HCT116 (cell line): ENCODE results near the gene CIT.
"Not testable (repeated sequence)": the region's sequence is repeated elsewhere in the genome, so short reads cannot be mapped to it uniquely, and the experiment has no call there.

ENCODE experiments used
- CTCF ChIP-seq, 3 experiments: fragments of 200-600 bp in 1 of 3; sonication (generic) in 1 of 3; IDR thresholded peaks in 2 of 3; conservative IDR thresholded peaks in 1 of 3; 2 replicates each; pipeline ENCODE4 v1.5.1; 2012 to 2017; ENCODE audit warnings: low read depth in 2 of 3, low read length in 2 of 3, antibody characterized with exemption in 1 of 3, borderline replicate concordance in 1 of 3, control low read depth in 1 of 3, mild to moderate bottlenecking in 1 of 3, mixed read lengths in 1 of 3, mixed run types in 1 of 3, moderate library complexity in 1 of 3; ENCODE audit not compliant: insufficient read depth in 1 of 3
- POLR2AphosphoS5 ChIP-seq: IDR thresholded peaks from 2 replicates; pipeline ENCODE4 v1.6.1; 2011; ENCODE audit warnings: mild to moderate bottlenecking, low read depth, low read length, moderate library complexity
- RAD21 ChIP-seq: IDR thresholded peaks from 2 replicates; pipeline ENCODE4 v1.6.1; 2012; ENCODE audit warnings: low read depth, mild to moderate bottlenecking
- YY1 ChIP-seq: IDR thresholded peaks from 2 replicates; pipeline ENCODE4 v1.6.1; 2011; ENCODE audit warnings: low read length, low read depth, moderate library complexity, mild to moderate bottlenecking; ENCODE audit not compliant: insufficient replicate concordance; ENCODE audit errors: extremely low read depth
- TF ChIP-seq, protein P1 (sequence below): IDR thresholded peaks from 2 replicates; pipeline ENCODE4 v1.6.1; 2012; ENCODE audit warnings: low read depth

- not testable (repeated sequence) for TF ChIP-seq CTCF (IDR thresholded peaks at IDR 0.05 in 2 of 3, conservative IDR thresholded peaks at IDR 0.05 in 1 of 3; ENCODE audit: borderline replicate concordance in 1 of 3, insufficient read depth in 1 of 3, low read depth in 2 of 3, low read length in 2 of 3); POLR2AphosphoS5; RAD21; YY1
- TF ChIP-seq, protein P1, sequence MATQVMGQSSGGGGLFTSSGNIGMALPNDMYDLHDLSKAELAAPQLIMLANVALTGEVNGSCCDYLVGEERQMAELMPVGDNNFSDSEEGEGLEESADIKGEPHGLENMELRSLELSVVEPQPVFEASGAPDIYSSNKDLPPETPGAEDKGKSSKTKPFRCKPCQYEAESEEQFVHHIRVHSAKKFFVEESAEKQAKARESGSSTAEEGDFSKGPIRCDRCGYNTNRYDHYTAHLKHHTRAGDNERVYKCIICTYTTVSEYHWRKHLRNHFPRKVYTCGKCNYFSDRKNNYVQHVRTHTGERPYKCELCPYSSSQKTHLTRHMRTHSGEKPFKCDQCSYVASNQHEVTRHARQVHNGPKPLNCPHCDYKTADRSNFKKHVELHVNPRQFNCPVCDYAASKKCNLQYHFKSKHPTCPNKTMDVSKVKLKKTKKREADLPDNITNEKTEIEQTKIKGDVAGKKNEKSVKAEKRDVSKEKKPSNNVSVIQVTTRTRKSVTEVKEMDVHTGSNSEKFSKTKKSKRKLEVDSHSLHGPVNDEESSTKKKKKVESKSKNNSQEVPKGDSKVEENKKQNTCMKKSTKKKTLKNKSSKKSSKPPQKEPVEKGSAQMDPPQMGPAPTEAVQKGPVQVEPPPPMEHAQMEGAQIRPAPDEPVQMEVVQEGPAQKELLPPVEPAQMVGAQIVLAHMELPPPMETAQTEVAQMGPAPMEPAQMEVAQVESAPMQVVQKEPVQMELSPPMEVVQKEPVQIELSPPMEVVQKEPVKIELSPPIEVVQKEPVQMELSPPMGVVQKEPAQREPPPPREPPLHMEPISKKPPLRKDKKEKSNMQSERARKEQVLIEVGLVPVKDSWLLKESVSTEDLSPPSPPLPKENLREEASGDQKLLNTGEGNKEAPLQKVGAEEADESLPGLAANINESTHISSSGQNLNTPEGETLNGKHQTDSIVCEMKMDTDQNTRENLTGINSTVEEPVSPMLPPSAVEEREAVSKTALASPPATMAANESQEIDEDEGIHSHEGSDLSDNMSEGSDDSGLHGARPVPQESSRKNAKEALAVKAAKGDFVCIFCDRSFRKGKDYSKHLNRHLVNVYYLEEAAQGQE, result not testable (repeated sequence)
These were observed 15.5 kb upstream of the CIT start for GRCh38 chr12:119892611-119893010.
